Measurements from ENCODE around the gene LIF.
A peak's percentile ranks its signal among the peaks of the same experiment; 100 is the strongest.

The LIF gene

GRCh38 chr22:30245985-30246813, at the start of gene LIF:
Gene LIF, minus strand, starts transcription at chr22:30246759. Its CDS starts 64 bp downstream, at chr22:30246695.
- DNase-seq: no peak

- DNase-seq: no peak
These were observed 49.8 kb upstream of the LIF start for GRCh38 chr22:30296324-30296723.

- no peak for DNase-seq
These were observed 49.0 kb upstream of the LIF start for GRCh38 chr22:30295576-30295975.

- no peak for DNase-seq
These were observed 48.3 kb upstream of the LIF start for GRCh38 chr22:30294830-30295229.

GRCh38 chr22:30294066-30294465, 47.5 kb upstream of the LIF start:
- DNase-seq: peak in 1 of 2 experiments; percentile 31

GRCh38 chr22:30293026-30293425, 46.5 kb upstream of the LIF start:
- DNase-seq: no peak

- no peak for DNase-seq
These were observed 45.8 kb upstream of the LIF start for GRCh38 chr22:30292069-30292970.

GRCh38 chr22:30291058-30291892, 44.7 kb upstream of the LIF start:
- DNase-seq: peak in 1 of 2 experiments; percentile 34

GRCh38 chr22:30290342-30291057, 43.9 kb upstream of the LIF start:
- DNase-seq: no peak

- no peak for DNase-seq
These were observed 43.4 kb upstream of the LIF start for GRCh38 chr22:30289980-30290313.

- peak; percentile 88 to 89 for DNase-seq
These were observed 42.8 kb upstream of the LIF start, which contains the start of gene CASTOR1 for GRCh38 chr22:30289141-30289979. Gene CASTOR1, minus strand, starts transcription at chr22:30289505. Its CDS starts 8 bp downstream, at chr22:30289497.

- no peak for DNase-seq
These were observed 42.0 kb upstream of the LIF start for GRCh38 chr22:30288419-30289140.

GRCh38 chr22:30287648-30288418, 41.3 kb upstream of the LIF start:
- peak; percentile 47 to 54 for DNase-seq

GRCh38 chr22:30286813-30287647, 40.5 kb upstream of the LIF start:
- DNase-seq: peak; percentile 22 to 63

GRCh38 chr22:30286331-30286730, 39.8 kb upstream of the LIF start:
- no peak for DNase-seq

- no peak for DNase-seq
These were observed 39.3 kb upstream of the LIF start for GRCh38 chr22:30285846-30286200.

- DNase-seq: no peak
These were observed 38.8 kb upstream of the LIF start for GRCh38 chr22:30285176-30285845.

GRCh38 chr22:30284666-30285065, 38.1 kb upstream of the LIF start:
- no peak for DNase-seq
